SJSA1 (cell line): ENCODE measurements around the gene SHLD1. TPM values are rescaled to one million over a fixed set of nuclear protein-coding genes. Genes with fewer than 3 reads are reported as not detected.

ENCODE experiments used
- DNase-seq, 2 experiments: peaks; one replicate each; pipeline ENCODE4 v3.0.0-alpha.2; 2015 to 2020; ENCODE audit warnings: low spot score in 2 of 2, low read depth in 1 of 2
- H3K27ac ChIP-seq: fragments of 250-450 bp; sonication (Bioruptor Pico); 2 replicates; pipeline ENCODE4 v1.5.1; 2020; ENCODE audit warnings: mild to moderate bottlenecking, moderate library complexity
- H3K27me3 ChIP-seq: fragments of 250-450 bp; sonication (Bioruptor Pico); replicated peaks from 2 replicates; pipeline ENCODE4 v1.5.1; 2020; ENCODE audit warnings: mild to moderate bottlenecking, moderate library complexity
- H3K36me3 ChIP-seq: fragments of 250-450 bp; sonication (Bioruptor Pico); 2 replicates; pipeline ENCODE4 v1.5.1; 2020; ENCODE audit warnings: mild to moderate bottlenecking
- H3K4me1 ChIP-seq: fragments of 250-450 bp; sonication (Bioruptor Pico); replicated peaks from 2 replicates; pipeline ENCODE4 v1.6.1; 2021; ENCODE audit warnings: mild to moderate bottlenecking
- H3K4me3 ChIP-seq: fragments of 250-450 bp; sonication (Bioruptor Pico); 2 replicates; pipeline ENCODE4 v1.5.1; 2020; ENCODE audit warnings: mild to moderate bottlenecking
- H3K9me3 ChIP-seq: fragments of 250-450 bp; sonication (Bioruptor Pico); replicated peaks from 2 replicates; pipeline ENCODE4 v1.5.1; 2020; ENCODE audit warnings: mild to moderate bottlenecking
- total RNA-seq: library from RNA; depleted of rRNA; stranded (reverse); fragments of >200 nt; shearing (Covaris generic); gene quantifications from 2 replicates; pipeline ENCODE4 v1.2.3, GENCODE V29; 2014

SHLD1 gene
- total RNA-seq, 1 experiment from 2014 or later = 1.6 TPM

- no peak overlapping the region for H3K27ac ChIP-seq
Measured at GRCh38 chr20:5827098-5827853, 77.1 kb downstream of the SHLD1 start.

GRCh38 chr20:5827861-5828260 is 77.7 kb downstream of the SHLD1 start:
- Histone ChIP-seq H3K36me3 (no peaks in the 10 kb centered on the region), H3K4me3 (no peak overlapping the region), H3K27ac (no peak overlapping the region), H3K27me3 (no peaks in the 10 kb centered on the region), H3K9me3 (no peaks in the 10 kb centered on the region), H3K4me1 (no peaks in the 10 kb centered on the region)
- no peak for DNase-seq

More at GRCh38 chr20:5827098-5827853, 77.1 kb downstream of the SHLD1 start:
- H3K4me1 ChIP-seq = no peaks in the 10 kb centered on the region
- no peaks in the 10 kb centered on the region for H3K9me3 ChIP-seq
- no peak overlapping the region for H3K4me3 ChIP-seq
- H3K36me3 ChIP-seq = no peaks in the 10 kb centered on the region
- DNase-seq = no peak
- H3K27me3 ChIP-seq = no peaks in the 10 kb centered on the region

- H3K36me3 ChIP-seq = no peaks in the 10 kb centered on the region
- DNase-seq = no peak
- H3K27me3 ChIP-seq = no peaks in the 10 kb centered on the region
- no peak overlapping the region for H3K4me3 ChIP-seq
- H3K4me1 ChIP-seq = no peaks in the 10 kb centered on the region
- H3K9me3 ChIP-seq = no peaks in the 10 kb centered on the region
- H3K27ac ChIP-seq = no peak overlapping the region
Measured at GRCh38 chr20:5829241-5829809, 79.1 kb downstream of the SHLD1 start.

- no peak overlapping the region for H3K27ac ChIP-seq
- H3K4me3 ChIP-seq = no peak overlapping the region
- DNase-seq = no peak
- H3K9me3 ChIP-seq = no peaks in the 10 kb centered on the region
- H3K27me3 ChIP-seq = no peaks in the 10 kb centered on the region
- H3K4me1 ChIP-seq = peaks cover 7% of the 10 kb centered on the region
- no peaks in the 10 kb centered on the region for H3K36me3 ChIP-seq
Measured at GRCh38 chr20:5831539-5832237, 81.5 kb downstream of the SHLD1 start.

- H3K27ac ChIP-seq = no peak overlapping the region
- DNase-seq = no peak
- H3K27me3 ChIP-seq = no peaks in the 10 kb centered on the region
- H3K36me3 ChIP-seq = no peaks in the 10 kb centered on the region
- H3K9me3 ChIP-seq = no peaks in the 10 kb centered on the region
- peaks cover 7% of the 10 kb centered on the region for H3K4me1 ChIP-seq
- no peak overlapping the region for H3K4me3 ChIP-seq
Measured at GRCh38 chr20:5833309-5833941, 83.2 kb downstream of the SHLD1 start.

- H3K9me3 ChIP-seq = no peaks in the 10 kb centered on the region
- H3K4me1 ChIP-seq = peaks cover 7% of the 10 kb centered on the region
- no peaks in the 10 kb centered on the region for H3K36me3 ChIP-seq
- H3K27ac ChIP-seq = no peak overlapping the region
- H3K27me3 ChIP-seq = no peaks in the 10 kb centered on the region
- no peak overlapping the region for H3K4me3 ChIP-seq
- DNase-seq = no peak
Measured at GRCh38 chr20:5834436-5835005, 84.3 kb downstream of the SHLD1 start.

- H3K27me3 ChIP-seq = no peaks in the 10 kb centered on the region
- DNase-seq = no peak
- H3K4me1 ChIP-seq = peaks cover 7% of the 10 kb centered on the region
- H3K27ac ChIP-seq = no peak overlapping the region
- no peaks in the 10 kb centered on the region for H3K9me3 ChIP-seq
- no peak overlapping the region for H3K4me3 ChIP-seq
- H3K36me3 ChIP-seq = no peaks in the 10 kb centered on the region
Measured at GRCh38 chr20:5835321-5835821, 85.2 kb downstream of the SHLD1 start.

GRCh38 chr20:5835871-5836270 is 85.7 kb downstream of the SHLD1 start:
- peaks cover 7% of the 10 kb centered on the region for H3K4me1 ChIP-seq
- H3K36me3 ChIP-seq = no peaks in the 10 kb centered on the region
- no peak overlapping the region for H3K27ac ChIP-seq
- no peaks in the 10 kb centered on the region for H3K9me3 ChIP-seq
- DNase-seq = no peak
- no peak overlapping the region for H3K4me3 ChIP-seq
- H3K27me3 ChIP-seq = no peaks in the 10 kb centered on the region

GRCh38 chr20:5836569-5836968 is 86.4 kb downstream of the SHLD1 start:
- H3K27ac ChIP-seq = no peak overlapping the region

GRCh38 chr20:5840411-5841002 is 90.3 kb downstream of the SHLD1 start:
- H3K4me1 ChIP-seq = peaks cover 3% of the 10 kb centered on the region

More at GRCh38 chr20:5836569-5836968, 86.4 kb downstream of the SHLD1 start:
- Histone ChIP-seq H3K9me3 (no peaks in the 10 kb centered on the region), H3K4me1 (peaks cover 7% of the 10 kb centered on the region), H3K36me3 (no peaks in the 10 kb centered on the region), H3K4me3 (no peak overlapping the region), H3K27me3 (no peaks in the 10 kb centered on the region)
- DNase-seq = no peak

GRCh38 chr20:5841522-5841921 is 91.3 kb downstream of the SHLD1 start:
- no peak for DNase-seq
- H3K9me3 ChIP-seq = no peaks in the 10 kb centered on the region
- no peaks in the 10 kb centered on the region for H3K27me3 ChIP-seq
- no peaks in the 10 kb centered on the region for H3K36me3 ChIP-seq
- H3K4me3 ChIP-seq = no peak overlapping the region
- H3K4me1 ChIP-seq = no peaks in the 10 kb centered on the region
- no peak overlapping the region for H3K27ac ChIP-seq

More at GRCh38 chr20:5840411-5841002, 90.3 kb downstream of the SHLD1 start:
- H3K9me3 ChIP-seq = no peaks in the 10 kb centered on the region
- H3K27ac ChIP-seq = no peak overlapping the region
- DNase-seq = no peak
- no peaks in the 10 kb centered on the region for H3K27me3 ChIP-seq
- no peaks in the 10 kb centered on the region for H3K36me3 ChIP-seq
- H3K4me3 ChIP-seq = no peak overlapping the region

GRCh38 chr20:5842465-5842864 is 92.3 kb downstream of the SHLD1 start:
- H3K4me1 ChIP-seq = no peaks in the 10 kb centered on the region
- H3K4me3 ChIP-seq = no peak overlapping the region
- no peak for DNase-seq
- H3K9me3 ChIP-seq = no peaks in the 10 kb centered on the region
- H3K36me3 ChIP-seq = no peaks in the 10 kb centered on the region
- H3K27me3 ChIP-seq = 0 out of 2 replicates have a peak, but pooled peaks cover 2% of the 10 kb centered on the region
- no peak overlapping the region for H3K27ac ChIP-seq

GRCh38 chr20:5843054-5843592 is 92.9 kb downstream of the SHLD1 start:
- no peak for DNase-seq
- no peak overlapping the region for H3K27ac ChIP-seq
- H3K27me3 ChIP-seq = 0 out of 2 replicates have a peak, but pooled peaks cover 2% of the 10 kb centered on the region
- no peaks in the 10 kb centered on the region for H3K9me3 ChIP-seq
- H3K4me1 ChIP-seq = no peaks in the 10 kb centered on the region
- H3K4me3 ChIP-seq = no peak overlapping the region
- no peaks in the 10 kb centered on the region for H3K36me3 ChIP-seq
